Left colon (tissue), 2 donors: ENCODE data around the gene KIF20A. TPM values are rescaled to one million over a fixed set of nuclear protein-coding genes. Genes with fewer than 3 reads are reported as not detected.
A peak's percentile ranks its signal among the peaks of the same experiment; 100 is the strongest.
"Not testable (repeated sequence)": the region's sequence is repeated elsewhere in the genome, so short reads cannot be mapped to it uniquely, and the experiment has no call there.

Source experiments
- ATAC-seq: fragments of 200-7000 bp; cut with Tn5 transposase; one replicate; pipeline ENCODE4 v1.9.1; 2020; ENCODE audit warnings: mild to moderate bottlenecking, moderate library complexity
- DNase-seq, 2 donors: peaks; one replicate each; pipeline ENCODE4 v3.0.0-alpha.2; 2020
- intact Hi-C, 2 donors: fragments of 100-400 bp; cut with DNase I in 1 of 2; cut with micrococcal nuclease in 1 of 2; formaldehyde crosslinking; loops; one replicate each; pipeline versions ENCODE4 v1.11.2 to v1.14.0; 2022; cut with DNase I, micrococcal nuclease
- total RNA-seq, 2 donors: library from RNA; stranded (reverse); fragmentation: NEBNext Ultra II Directional; extraction: Animal tissue kit (Norgen Biotek cat#: 25700); gene quantifications; one replicate each; pipeline ENCODE4 v1.2.1, GENCODE V29; 2021
- donor health status: DM: no; HTN: no; CAD: no.
- donor health status: DM: yes; HTN: yes; CAD: no.

KIF20A gene
- total RNA-seq, 2 donors from 2014 or later: 4.0 to 6.5 TPM

GRCh38 chr5:138180183-138180782 is 1.4 kb downstream of the KIF20A start:
- DNase-seq (no peak), ATAC-seq (peak; percentile 25)
- intact Hi-C loops: no loop called here

DNA sequence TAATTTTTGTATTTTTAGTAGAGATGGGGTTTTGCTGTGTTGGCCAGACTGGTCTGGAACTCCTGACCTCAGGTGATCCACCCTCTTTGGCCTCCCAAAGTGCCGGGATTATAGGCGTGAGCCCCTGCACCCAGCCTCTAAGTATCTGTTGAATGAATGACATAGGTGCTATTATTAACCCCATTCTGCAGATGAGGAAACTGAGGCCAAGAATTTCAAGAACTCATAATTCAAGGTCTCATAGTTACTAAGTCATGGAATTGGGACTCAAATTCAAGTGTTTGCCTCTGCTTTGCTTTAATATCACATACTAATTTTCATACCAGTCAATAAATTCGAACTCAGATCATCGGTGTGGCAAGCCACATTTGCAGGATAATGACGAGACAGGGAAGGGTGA is 1.9 kb downstream of the KIF20A start:
- no peak for ATAC-seq
- intact Hi-C loops: no loop called here
- DNase-seq: no peak

GRCh38 chr5:138182808-138183207 is 3.9 kb downstream of the KIF20A start:
- DNase-seq (no peak), ATAC-seq (no peak)
- intact Hi-C loops: no loop called here

DNA sequence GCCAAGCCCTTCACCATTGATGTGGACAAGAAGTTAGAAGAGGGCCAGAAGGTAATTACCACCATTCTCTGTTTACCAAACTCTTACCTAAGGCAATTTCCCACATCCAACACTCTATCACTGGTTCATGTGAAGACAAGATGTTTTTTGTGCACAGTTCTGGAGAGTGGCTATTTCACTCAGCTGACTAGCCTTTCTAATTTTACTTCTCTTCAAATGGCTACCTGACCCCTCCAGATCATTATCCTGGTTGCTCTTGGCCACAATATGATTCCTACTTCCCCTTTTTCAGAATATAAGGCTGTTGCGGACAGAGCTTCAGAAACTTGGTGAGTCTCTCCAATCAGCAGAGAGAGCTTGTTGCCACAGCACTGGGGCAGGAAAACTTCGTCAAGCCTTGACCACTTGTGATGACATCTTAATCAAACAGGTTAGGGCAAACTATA is 7.1 kb downstream of the KIF20A start:
- intact Hi-C loops: no loop called here
- ATAC-seq (no peak), DNase-seq (no peak)

GRCh38 chr5:138188626-138189025 is 9.7 kb downstream of the KIF20A start:
- intact Hi-C loops: no loop called here
- no peak for ATAC-seq
- no peak for DNase-seq

GRCh38 chr5:138192826-138193225 is 13.9 kb downstream of the KIF20A start:
- no peak for ATAC-seq

DNA sequence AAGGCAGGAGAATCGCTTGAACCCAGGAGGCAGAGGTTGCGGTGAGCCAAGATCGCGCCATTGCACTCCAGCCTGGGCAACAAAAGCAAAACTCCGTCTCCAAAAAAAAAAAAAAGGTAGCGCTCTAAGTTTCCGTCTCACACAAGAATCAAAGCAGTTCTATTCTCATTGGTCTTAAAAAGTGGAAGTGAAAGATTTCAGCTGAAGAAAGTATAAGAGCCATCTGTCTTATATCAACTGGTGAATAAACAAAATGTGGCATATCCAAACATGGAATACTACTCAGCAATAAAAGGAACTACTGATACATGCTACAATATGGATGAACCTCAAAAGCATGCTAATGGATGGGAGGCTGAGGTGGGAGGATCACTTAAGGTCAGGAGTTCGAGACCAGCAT is 14.9 kb downstream of the KIF20A start:
- DNase-seq, intact Hi-C loops, ATAC-seq: not testable (repeated sequence)

More at GRCh38 chr5:138192826-138193225, 13.9 kb downstream of the KIF20A start:
- intact Hi-C loops: no loop called here
- no peak for DNase-seq

DNA sequence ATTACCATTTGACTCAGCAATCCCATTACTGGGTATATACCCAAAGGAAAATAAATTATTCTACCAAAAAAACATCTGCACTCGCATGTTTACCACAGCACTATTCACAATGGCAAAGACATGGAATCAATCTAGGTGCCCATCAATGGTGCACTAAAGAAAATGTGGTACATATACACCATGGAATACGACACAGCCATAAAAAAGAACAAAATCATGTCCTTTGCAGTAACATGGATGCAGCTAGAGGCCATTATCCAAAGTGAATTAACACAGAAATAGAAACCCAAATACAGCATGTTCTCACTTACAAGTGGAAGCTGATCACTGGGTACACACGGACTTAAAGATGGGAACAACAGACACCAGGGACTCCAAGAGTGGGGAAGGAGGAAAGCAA is 32.1 kb downstream of the KIF20A start:
- no peak for DNase-seq
- no peak for ATAC-seq
- intact Hi-C loops: loop anchor here in 1 of 2 donors (5.0 kb wide), 1 partner anchor 34 kb away; the partner anchor contains the start of genes BRD8 and KIF20A

- DNase-seq (no peak), ATAC-seq (peak; percentile 53)
- intact Hi-C loops: loop anchor here in 1 of 2 donors (5.0 kb wide), 1 partner anchor 35 kb away; the partner anchor contains the start of genes BRD8 and KIF20A
Observed at GRCh38 chr5:138212828-138213160, 33.9 kb downstream of the KIF20A start.

GRCh38 chr5:138213161-138214029 is 34.5 kb downstream of the KIF20A start, which contains the start of gene CDC23:
CDC23 (minus strand) TSS chr5:138213323; CDS start chr5:138213312, 11 bp downstream.
- DNase-seq (peak; percentile 90 to 93), ATAC-seq (peak; percentile 99)
- intact Hi-C loops: loop anchor here in 1 of 2 donors (5.0 kb wide), 1 partner anchor 36 kb away; the partner anchor contains the start of genes BRD8 and KIF20A

DNA sequence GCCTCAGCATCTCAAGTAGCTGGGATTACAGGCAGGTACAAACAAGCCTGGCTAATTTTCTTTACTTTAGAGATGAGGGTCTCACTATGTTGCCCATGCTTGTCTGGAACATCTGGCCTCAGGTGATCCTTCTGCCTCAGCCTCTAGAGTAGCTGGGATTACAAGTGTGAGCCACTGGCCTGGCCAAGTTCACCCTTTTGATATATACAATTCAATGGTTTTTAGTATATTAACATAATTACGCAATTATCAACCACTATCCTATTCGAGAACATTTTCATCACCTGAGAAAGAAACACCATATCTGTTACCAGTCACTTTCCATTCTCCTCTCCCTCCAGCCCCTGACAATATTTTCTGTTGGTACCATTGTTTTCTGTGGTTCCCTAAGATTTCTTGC is 37.9 kb downstream of the KIF20A start:
- ATAC-seq: no peak
- intact Hi-C loops: no loop called here

DNA sequence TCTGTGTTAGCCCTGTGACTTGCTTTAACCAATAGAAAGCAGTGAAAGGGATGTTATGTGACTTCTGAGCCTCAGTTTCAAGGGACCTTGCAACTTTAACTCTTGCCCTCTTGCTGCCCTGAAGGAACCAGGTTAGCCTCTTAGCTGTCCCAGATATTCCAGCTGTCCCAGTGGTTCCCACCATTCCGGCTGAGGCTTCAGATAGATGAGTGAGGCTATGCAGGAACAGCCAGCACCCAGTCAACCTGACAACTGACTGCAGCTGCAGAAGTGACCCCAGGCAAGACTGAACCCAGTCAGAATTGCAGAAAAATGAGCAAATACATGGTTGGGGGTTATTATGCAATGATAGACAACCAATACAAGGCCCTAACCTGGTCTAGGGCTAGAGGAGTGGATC is 44.6 kb downstream of the KIF20A start:
- intact Hi-C loops: loop anchor here in 1 of 2 donors (10.0 kb wide), 1 partner anchor 61 kb away; no protein-coding TSS in a partner anchor
- no peak for ATAC-seq
- DNase-seq: no peak

More for the DNA sequence above, 37.9 kb downstream of the KIF20A start:
- no peak for DNase-seq

DNA sequence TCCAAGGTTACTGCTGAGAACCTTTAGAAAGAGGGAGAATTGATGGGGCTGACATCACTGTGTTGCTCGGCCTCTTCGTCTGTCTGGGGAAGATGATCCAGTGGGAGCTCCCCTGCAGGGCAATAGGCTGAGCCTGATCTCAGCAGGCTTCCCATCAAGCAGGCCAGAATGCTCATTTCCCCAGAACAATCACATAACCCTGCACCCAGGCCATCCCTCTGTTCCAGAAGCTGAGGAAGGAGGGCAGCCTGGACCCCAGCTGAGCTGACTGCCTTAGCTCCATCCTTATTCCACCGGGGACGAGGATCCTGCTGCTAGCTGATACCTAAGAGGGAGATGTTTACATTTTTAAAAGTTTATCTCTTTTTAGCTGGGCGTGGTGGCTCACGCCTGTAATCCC is 45.8 kb downstream of the KIF20A start:
- no peak for DNase-seq
- ATAC-seq: no peak
- intact Hi-C loops: loop anchor here in 1 of 2 donors (10.0 kb wide), 1 partner anchor 60 kb away; no protein-coding TSS in a partner anchor

DNA sequence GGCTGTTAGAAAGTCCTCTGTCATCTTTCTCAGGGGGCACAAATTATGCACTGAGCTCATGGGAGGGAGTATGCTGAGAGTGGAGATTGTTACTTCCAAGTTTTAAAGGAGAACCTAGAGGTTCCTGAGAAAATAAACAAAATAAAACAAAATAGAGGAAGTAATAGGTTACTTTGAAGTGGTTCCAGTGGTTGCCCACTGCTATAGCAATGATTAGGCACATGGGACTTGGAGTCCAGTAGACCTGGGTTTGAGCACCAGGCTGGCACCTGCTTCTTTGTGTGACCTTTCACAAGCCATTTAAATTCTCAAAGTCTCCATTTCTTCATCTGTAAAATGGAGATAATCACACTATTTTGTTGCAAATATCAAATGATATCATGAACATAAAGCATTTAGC is 48.0 kb downstream of the KIF20A start:
- DNase-seq (no peak), ATAC-seq (no peak)
- intact Hi-C loops: loop anchor here in 1 of 2 donors (10.0 kb wide), 1 partner anchor 58 kb away; no protein-coding TSS in a partner anchor

GRCh38 chr5:138229387-138229786 is 50.5 kb downstream of the KIF20A start:
- intact Hi-C loops: loop anchor here in 1 of 2 donors (10.0 kb wide), 1 partner anchor 55 kb away; no protein-coding TSS in a partner anchor
- DNase-seq (no peak), ATAC-seq (no peak)

- ATAC-seq (no peak), DNase-seq (no peak)
Observed at GRCh38 chr5:138230261-138230660, 51.3 kb downstream of the KIF20A start.

GRCh38 chr5:138230981-138231589 is 52.2 kb downstream of the KIF20A start:
- intact Hi-C loops: no loop called here
- DNase-seq (no peak), ATAC-seq (no peak)

More at GRCh38 chr5:138230261-138230660, 51.3 kb downstream of the KIF20A start:
- intact Hi-C loops: no loop called here

DNA sequence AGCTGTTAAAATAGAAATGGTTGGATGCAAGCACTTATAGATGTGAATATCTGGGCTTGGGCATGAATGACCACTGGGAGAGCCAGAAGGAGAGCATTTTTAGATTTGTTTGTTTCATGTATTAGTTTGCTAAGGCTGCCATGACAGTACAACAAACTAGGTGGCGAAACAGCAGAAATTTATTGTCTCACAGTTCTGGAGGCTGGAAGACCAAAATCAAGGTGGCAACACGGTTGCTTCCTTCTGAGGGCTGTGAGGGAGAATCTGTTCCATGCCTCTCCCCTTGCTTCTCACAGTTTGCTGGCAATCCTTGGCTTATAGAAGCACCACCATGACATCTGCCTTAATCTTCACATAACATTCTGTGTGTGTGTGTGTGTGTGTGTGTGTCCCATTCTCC is 54.4 kb downstream of the KIF20A start:
- DNase-seq (no peak), ATAC-seq (no peak)
- intact Hi-C loops: no loop called here

GRCh38 chr5:138234651-138235050 is 55.7 kb downstream of the KIF20A start:
- intact Hi-C loops: no loop called here
- DNase-seq: no peak
- no peak for ATAC-seq
